Right atrium auricular region (tissue), 2 donors: Measurements from ENCODE around the gene BRIX1. TPM values are rescaled to one million over a fixed set of nuclear protein-coding genes. Genes with fewer than 3 reads are reported as not detected.

Experiments used
- DNase-seq: peaks from one replicate; pipeline ENCODE4 v3.0.0-alpha.2; 2019; ENCODE audit warnings: low spot score
- H3K27ac ChIP-seq, 2 donors: fragments of 200-600 bp; sonication (generic); 1 replicate in 1 of 2; 2 replicates in 1 of 2; pipeline ENCODE4 v1.5.1; 2016 to 2019
- H3K27me3 ChIP-seq, 2 donors: fragments of 200-600 bp; sonication (generic); one replicate each; pipeline versions ENCODE4 v1.5.1 to v1.6.0; 2017 to 2019
- H3K36me3 ChIP-seq: fragments of 200-600 bp; sonication (generic); one replicate; pipeline ENCODE4 v1.5.1; 2016
- H3K4me1 ChIP-seq, 2 donors: fragments of 200-600 bp; sonication (generic); one replicate each; pipeline versions ENCODE4 v1.5.1 to v1.6.0; 2017 to 2019
- H3K4me3 ChIP-seq, 2 donors: fragments of 200-600 bp; sonication (generic); 1 replicate in 1 of 2; 2 replicates in 1 of 2; pipeline ENCODE4 v1.5.1; 2017 to 2019; ENCODE audit warnings: mild to moderate bottlenecking in 1 of 2, moderate library complexity in 1 of 2
- H3K9me3 ChIP-seq, 2 donors: fragments of 200-600 bp; sonication (generic); one replicate each; pipeline ENCODE4 v1.5.1; 2019
- CTCF ChIP-seq, 2 donors: fragments of 200-600 bp; sonication (generic); IDR thresholded peaks; one replicate each; pipeline ENCODE4 v1.5.1; 2019; ENCODE audit warnings: antibody characterized with exemption in 2 of 2
- total RNA-seq, 2 donors: library from RNA; depleted of rRNA; stranded (reverse); fragments of >200 nt; gene quantifications; one replicate each; pipeline ENCODE4 v1.1.0, GENCODE V29; 2016

Gene BRIX1
- 10 to 100 TPM in 1 of 2 donors, 1 to 10 TPM in 1; 8.4 to 11.7 TPM for total RNA-seq

DNA sequence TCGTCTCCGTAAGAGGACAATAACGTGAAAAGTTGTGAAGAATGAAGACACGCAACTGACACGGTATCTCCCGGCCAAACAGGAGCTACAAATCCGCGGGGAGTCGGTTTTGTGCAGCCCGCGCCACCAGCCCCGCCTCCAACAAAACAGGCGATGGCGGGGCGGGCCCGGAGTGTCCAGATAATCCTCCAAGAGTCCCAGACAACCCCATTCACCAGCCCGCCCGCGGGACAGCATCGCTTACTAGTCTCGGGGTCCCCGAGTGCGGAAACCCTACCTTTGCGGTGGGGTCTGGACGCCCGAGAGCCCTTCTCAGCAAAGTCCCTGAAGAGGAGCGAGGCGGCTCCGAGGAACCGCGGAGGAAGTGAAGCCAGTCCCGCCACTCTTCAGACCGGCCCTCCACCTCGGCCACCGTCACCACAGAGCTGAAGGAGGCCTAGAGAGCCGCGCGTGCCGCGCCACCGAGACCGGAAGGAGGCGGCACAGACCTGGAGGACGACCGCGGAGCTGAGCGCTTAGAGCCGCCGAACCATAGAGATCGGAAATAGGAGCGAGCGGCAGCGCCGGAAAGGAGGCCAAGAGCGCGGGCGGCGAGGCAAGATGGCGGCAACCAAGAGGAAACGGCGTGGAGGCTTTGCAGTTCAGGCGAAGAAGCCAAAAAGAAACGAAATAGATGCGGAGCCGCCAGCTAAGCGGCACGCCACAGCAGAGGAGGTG, at the start of gene BRIX1, which contains the start of gene RAD1:
Gene BRIX1, plus strand, starts transcription at position 573 of the 717 bp plus-strand sequence. Its CDS starts 28 bp downstream, at position 601.
Gene RAD1, minus strand, starts transcription at position 366 of the 717 bp plus-strand sequence. CDS start 612 bp downstream, outside the sequence.
- H3K27me3 ChIP-seq, result no peaks in the 10 kb centered on the region
- DNase-seq, result peak; percentile 96
- peak within 1 kb of the TSS; percentile 81 to 88 for H3K27ac ChIP-seq
- peak within 1 kb of the TSS; percentile 90 to 95 for H3K4me3 ChIP-seq
- H3K9me3 ChIP-seq, result no peaks in the 10 kb centered on the region
- H3K4me1 ChIP-seq, result peaks cover 0 to 31% of the 10 kb centered on the region in 2 donors
- H3K36me3 ChIP-seq, result peaks cover 33% of the 10 kb centered on the region
- peak in 1 of 2 donors; percentile 49 for TF ChIP-seq CTCF (IDR thresholded peaks at IDR 0.05)

DNA sequence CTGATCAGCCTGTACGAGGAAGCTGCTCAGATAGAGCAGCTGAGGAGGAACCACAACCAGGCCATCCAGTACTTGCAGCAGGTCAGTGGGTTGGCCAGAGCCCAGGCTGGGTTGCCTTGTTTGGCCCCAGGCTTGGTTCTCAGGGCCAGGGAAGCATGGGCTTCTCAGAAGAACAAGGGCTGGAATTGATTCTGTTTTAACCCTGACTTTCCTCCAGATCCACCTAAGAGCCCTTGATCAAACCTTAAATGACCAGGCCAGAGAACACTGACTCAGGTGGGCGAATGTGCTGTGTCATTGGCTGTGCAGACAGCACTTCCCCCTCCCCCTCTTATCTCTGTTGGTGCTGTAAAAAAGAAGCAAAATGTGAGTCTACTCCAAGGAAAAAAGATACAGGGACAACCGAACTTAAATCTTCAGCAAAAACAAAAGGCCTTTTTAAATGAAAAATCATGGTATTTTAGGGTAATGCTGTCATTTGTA, 48.5 kb upstream of the BRIX1 start:
- no peaks in the 10 kb centered on the region for H3K27me3 ChIP-seq
- no peaks in the 10 kb centered on the region for H3K9me3 ChIP-seq
- no peak for TF ChIP-seq CTCF (IDR thresholded peaks at IDR 0.05)
- no peaks in the 10 kb centered on the region for H3K4me1 ChIP-seq
- no peaks in the 10 kb centered on the region for H3K36me3 ChIP-seq
- H3K27ac ChIP-seq, result no peak overlapping the region
- no peak for DNase-seq
- H3K4me3 ChIP-seq, result no peak overlapping the region

DNA sequence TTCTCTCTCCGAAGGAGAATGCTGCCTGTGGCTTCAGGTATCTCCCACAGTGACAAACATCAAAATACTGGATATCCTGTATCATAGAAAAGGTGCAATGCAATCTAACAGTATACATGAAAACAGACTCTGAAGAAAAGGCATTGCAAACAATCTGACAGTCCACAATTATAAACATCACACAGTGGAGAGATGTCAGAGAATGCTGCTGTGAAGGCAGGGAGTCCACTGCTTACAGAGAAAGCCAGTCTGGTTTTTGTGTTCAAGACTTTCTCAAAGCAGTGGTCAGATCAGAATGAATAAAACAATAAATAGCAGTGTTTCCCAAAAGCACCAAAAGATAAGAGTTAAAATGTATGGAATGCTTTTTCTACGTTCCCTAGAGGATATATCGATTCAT, 47.9 kb upstream of the BRIX1 start:
- Histone ChIP-seq H3K27me3 (no peaks in the 10 kb centered on the region), H3K36me3 (no peaks in the 10 kb centered on the region), H3K4me1 (no peaks in the 10 kb centered on the region), H3K9me3 (no peaks in the 10 kb centered on the region), H3K27ac (no peak overlapping the region), H3K4me3 (no peak overlapping the region)
- DNase-seq, result no peak
- no peak for TF ChIP-seq CTCF (IDR thresholded peaks at IDR 0.05)

DNA sequence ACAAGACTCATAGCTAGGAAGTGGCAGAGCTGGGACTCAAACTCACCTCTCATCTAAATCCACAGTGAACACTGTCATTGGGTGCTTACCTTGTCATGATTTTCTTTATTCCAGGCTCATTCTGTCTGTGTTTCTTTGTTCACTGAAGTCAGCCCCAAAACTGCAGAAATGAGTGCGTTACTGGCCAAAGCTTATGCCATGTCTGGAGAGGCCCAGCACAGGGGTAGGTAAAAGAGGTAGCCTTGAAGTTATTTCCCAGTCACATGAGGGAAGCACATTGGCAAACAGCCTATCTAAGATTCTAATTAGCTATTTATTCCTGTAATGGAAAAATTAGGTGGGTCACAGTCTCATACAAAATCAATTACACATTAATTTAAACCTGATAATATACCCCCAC, 46.7 kb upstream of the BRIX1 start:
- H3K27ac ChIP-seq, result no peak overlapping the region
- H3K36me3 ChIP-seq, result no peaks in the 10 kb centered on the region
- H3K27me3 ChIP-seq, result no peaks in the 10 kb centered on the region
- DNase-seq, result no peak
- no peak for TF ChIP-seq CTCF (IDR thresholded peaks at IDR 0.05)
- H3K4me1 ChIP-seq, result no peaks in the 10 kb centered on the region
- H3K9me3 ChIP-seq, result no peaks in the 10 kb centered on the region
- no peak overlapping the region for H3K4me3 ChIP-seq

GRCh38 chr5:34869256-34869655, 46.3 kb upstream of the BRIX1 start:
- Histone ChIP-seq H3K4me1 (no peaks in the 10 kb centered on the region), H3K9me3 (no peaks in the 10 kb centered on the region), H3K36me3 (no peaks in the 10 kb centered on the region), H3K27me3 (no peaks in the 10 kb centered on the region), H3K27ac (no peak overlapping the region), H3K4me3 (no peak overlapping the region)
- DNase-seq, result no peak
- no peak for TF ChIP-seq CTCF (IDR thresholded peaks at IDR 0.05)
